Ishikawa (cell line): ENCODE results near the gene FAM184B.

Experiments
- CEBPB ChIP-seq: IDR thresholded peaks from 2 replicates; pipeline ENCODE4 v1.6.1; 2012
- CREB1 ChIP-seq: IDR thresholded peaks from 2 replicates; pipeline ENCODE4 v1.6.1; 2012; ENCODE audit warnings: low read depth
- EGR1 ChIP-seq: IDR thresholded peaks from 2 replicates; pipeline ENCODE4 v1.6.1; 2012
- EP300 ChIP-seq: IDR thresholded peaks from 2 replicates; pipeline ENCODE4 v1.6.1; 2012; ENCODE audit warnings: borderline replicate concordance
- FOXM1 ChIP-seq: IDR thresholded peaks from 2 replicates; pipeline ENCODE4 v1.6.1; 2012; ENCODE audit warnings: low read depth, borderline replicate concordance
- NFIC ChIP-seq: IDR thresholded peaks from 2 replicates; pipeline ENCODE4 v1.6.1; 2012
- RAD21 ChIP-seq: IDR thresholded peaks from 2 replicates; pipeline ENCODE4 v1.6.1; 2012; ENCODE audit warnings: low read depth
- REST ChIP-seq: IDR thresholded peaks from 2 replicates; pipeline ENCODE4 v1.6.1; 2012; ENCODE audit warnings: low read depth, mild to moderate bottlenecking
- TAF1 ChIP-seq: IDR thresholded peaks from 2 replicates; pipeline ENCODE4 v1.6.1; 2012; ENCODE audit warnings: low read depth, mild to moderate bottlenecking
- TCF12 ChIP-seq: IDR thresholded peaks from 2 replicates; pipeline ENCODE4 v1.6.1; 2012; ENCODE audit warnings: low read depth
- TEAD4 ChIP-seq: IDR thresholded peaks from 2 replicates; pipeline ENCODE4 v1.6.1; 2012
- USF1 ChIP-seq: IDR thresholded peaks from 2 replicates; pipeline ENCODE4 v1.6.1; 2012
- YY1 ChIP-seq: IDR thresholded peaks from 2 replicates; pipeline ENCODE4 v1.6.1; 2012; ENCODE audit warnings: low read depth
- ZBTB7A ChIP-seq: IDR thresholded peaks from 2 replicates; pipeline ENCODE4 v1.6.1; 2012; ENCODE audit warnings: low read depth
- TF ChIP-seq, protein P1 (sequence below): IDR thresholded peaks from 2 replicates; pipeline ENCODE4 v1.6.1; 2012

The FAM184B gene

GRCh38 chr4:17702641-17703040 is 78.8 kb downstream of the FAM184B start:
- TF ChIP-seq FOXM1 (no peak), CEBPB (no peak), EP300 (no peak), RAD21 (no peak), TEAD4 (no peak)
- TF ChIP-seq, protein P1, sequence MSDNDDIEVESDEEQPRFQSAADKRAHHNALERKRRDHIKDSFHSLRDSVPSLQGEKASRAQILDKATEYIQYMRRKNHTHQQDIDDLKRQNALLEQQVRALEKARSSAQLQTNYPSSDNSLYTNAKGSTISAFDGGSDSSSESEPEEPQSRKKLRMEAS, result no peak

GRCh38 chr4:17701882-17702281 is 79.5 kb downstream of the FAM184B start:
- TF ChIP-seq CREB1 (no peak), USF1 (no peak), EGR1 (no peak), EP300 (no peak), TAF1 (no peak), RAD21 (no peak), ZBTB7A (no peak), CEBPB (no peak), YY1 (no peak), TCF12 (no peak), FOXM1 (no peak), TEAD4 (no peak), REST (no peak), NFIC (no peak)
- TF ChIP-seq, protein P1, result no peak

DNA sequence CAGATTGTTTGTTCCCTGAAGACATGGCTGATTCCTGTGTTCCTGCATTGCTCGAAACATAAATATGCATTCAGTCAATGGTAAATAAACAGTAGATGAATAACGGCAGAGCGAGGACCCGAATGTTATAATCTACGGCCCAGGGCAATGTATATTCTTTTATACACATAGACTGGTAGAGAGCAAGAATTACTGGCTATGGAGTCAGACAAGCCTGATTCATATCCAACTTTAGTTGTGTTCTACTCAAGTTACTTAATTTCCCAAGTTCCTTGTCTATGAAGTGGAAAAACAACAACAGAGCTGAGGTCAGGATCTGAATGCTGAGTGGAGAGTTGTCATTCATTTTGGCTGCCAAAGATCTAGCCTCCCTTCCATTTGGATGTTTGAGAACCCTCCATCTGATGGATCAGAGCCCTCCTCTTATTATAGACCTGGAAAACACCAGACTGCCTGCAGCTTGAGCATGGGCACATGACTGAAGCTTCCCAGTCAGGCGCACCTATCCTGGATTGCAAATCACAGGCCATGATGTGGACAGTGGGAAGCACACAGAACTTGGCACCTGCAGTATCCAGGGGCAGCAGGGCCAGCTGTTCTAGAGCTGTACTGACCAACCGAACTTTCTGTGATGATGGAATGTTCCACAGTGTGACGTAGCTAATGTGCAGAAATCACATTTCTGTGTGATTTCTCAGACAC is 80.1 kb downstream of the FAM184B start:
- TF ChIP-seq, protein P1, result no peak
- TF ChIP-seq RAD21 (no peak), TAF1 (no peak), TCF12 (no peak), EGR1 (no peak), REST (no peak), EP300 (no peak), CEBPB (no peak)

GRCh38 chr4:17699380-17699779 is 82.0 kb downstream of the FAM184B start:
- TF ChIP-seq USF1 (no peak), EGR1 (no peak), YY1 (no peak), CREB1 (no peak), TAF1 (no peak), CEBPB (no peak), ZBTB7A (no peak), NFIC (no peak), TEAD4 (no peak), EP300 (no peak), RAD21 (no peak), TCF12 (no peak), REST (no peak), FOXM1 (no peak)
- TF ChIP-seq, protein P1, result no peak
